Measurements from ENCODE around the gene PAPSS2. TPM values are rescaled to one million over a fixed set of nuclear protein-coding genes. Genes with fewer than 3 reads are reported as not detected.

PAPSS2 gene
- 55.2 and 64.2 TPM in 2 replicates for total RNA-seq

DNA sequence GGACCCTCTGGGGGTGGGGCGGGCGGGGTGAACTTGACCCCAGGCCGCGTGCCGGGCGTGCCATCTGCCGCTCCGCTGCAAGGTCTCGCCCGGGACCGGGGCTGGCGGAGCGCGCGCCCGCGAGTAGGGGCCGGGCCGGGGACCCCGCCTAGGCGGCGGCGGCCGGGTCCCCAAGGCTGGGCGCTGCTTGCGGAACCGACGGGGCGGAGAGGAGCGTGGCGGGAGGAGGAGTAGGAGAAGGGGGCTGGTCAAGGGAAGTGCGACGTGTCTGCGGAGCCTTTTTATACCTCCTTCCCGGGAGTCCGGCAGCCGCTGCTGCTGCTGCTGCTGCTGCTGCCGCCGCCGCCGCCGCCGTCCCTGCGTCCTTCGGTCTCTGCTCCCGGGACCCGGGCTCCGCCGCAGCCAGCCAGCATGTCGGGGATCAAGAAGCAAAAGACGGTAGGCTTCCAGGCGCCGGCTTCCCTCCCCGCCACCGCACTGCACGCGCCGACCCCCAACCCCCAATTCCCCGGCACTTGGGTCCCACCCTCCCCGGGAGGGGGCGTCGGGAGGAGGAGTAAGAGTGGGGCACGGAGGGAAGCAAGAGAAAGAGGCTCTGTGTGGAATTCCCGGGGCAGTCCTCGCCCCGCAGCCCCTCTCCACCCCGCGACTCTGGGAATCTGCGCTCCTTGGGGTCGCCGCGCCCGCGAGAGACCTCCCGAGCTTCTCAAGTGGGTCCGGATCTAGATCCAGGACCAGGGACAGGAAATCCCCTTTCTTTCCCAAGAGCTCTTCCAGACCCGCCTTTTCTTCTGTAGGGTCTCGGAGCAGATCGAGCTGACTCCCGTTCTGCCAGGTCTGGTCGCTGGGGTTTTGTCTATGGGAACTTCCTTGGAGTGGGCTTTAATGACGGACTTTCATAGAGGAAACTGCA, at the start of gene PAPSS2:
Gene PAPSS2 (plus strand): TSS at position 308 of the 913 bp plus-strand sequence. CDS start 104 bp downstream, at position 412.

Other genes starting within 250 kb of the PAPSS2 start
- 22.7 and 25.2 TPM in 2 replicates for gene MINPP1, start 155.0 kb upstream of the PAPSS2 start, total RNA-seq
- gene ATAD1, start 158.3 kb downstream of the PAPSS2 start, total RNA-seq = 25.8 and 29.9 TPM in 2 replicates
- 0.33 and 0.57 TPM in 2 replicates for gene KLLN, start 203.7 kb downstream of the PAPSS2 start, total RNA-seq
- gene PTEN, start 203.7 kb downstream of the PAPSS2 start, total RNA-seq = 77.6 and 114 TPM in 2 replicates

All from vein endothelial cell (primary cell).